NCI-H2196 (cell line): ENCODE results near the gene GRM4.
"Not testable (repeated sequence)": the region's sequence is repeated elsewhere in the genome, so short reads cannot be mapped to it uniquely, and the experiment has no call there.

Experiments
- DNase-seq: peaks from one replicate; lab custom pipeline; 2025; ENCODE audit not compliant: unreplicated experiment; lab: John Stamatoyannopoulos, UW

GRM4 gene

DNA sequence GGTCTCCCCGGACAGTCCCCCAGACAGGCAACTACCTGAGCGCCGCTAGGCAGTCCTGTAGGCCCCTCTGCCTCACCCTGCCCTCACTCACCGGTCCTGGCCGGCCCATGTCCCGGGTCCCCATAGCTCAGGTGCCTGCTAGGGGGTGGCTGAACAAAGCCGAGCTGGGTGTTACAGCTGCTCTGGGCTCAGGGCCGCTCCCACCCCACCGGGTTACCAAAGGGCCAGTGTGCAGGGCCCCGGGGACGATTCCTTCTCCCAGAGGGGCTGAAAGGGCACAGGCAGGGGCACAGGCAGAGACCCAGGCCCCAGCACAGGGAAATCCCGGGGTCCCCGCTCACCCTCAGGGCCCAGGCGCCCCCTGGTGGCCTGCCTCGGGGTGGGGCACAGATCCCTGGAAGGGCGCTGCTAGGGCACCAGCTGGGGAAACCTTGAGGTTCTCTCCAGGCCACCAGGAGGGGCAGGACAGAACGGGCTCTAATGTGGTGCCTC lies 118.4 kb downstream of the GRM4 start:
- DNase-seq, result peak; percentile 61

DNA sequence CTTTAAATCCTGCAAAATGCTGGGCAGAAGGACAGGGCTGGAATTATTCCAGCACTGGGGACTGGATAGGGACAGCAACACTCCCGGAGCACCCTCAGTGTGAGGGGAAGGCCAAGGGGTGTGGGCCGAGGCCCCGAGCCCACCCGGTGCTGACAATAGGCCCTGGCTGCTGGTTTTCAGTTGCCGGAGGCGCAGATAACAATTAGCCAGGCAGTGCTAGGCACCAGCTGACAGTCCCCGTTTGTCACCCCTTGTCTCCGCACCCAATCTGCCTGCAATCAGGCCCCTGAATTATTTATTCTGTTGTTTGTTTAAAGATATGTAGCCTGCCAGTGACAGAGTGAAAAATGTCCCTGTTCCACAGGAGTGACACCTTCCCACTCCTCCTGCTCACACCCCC lies 120.0 kb downstream of the GRM4 start:
- no peak for DNase-seq

DNA sequence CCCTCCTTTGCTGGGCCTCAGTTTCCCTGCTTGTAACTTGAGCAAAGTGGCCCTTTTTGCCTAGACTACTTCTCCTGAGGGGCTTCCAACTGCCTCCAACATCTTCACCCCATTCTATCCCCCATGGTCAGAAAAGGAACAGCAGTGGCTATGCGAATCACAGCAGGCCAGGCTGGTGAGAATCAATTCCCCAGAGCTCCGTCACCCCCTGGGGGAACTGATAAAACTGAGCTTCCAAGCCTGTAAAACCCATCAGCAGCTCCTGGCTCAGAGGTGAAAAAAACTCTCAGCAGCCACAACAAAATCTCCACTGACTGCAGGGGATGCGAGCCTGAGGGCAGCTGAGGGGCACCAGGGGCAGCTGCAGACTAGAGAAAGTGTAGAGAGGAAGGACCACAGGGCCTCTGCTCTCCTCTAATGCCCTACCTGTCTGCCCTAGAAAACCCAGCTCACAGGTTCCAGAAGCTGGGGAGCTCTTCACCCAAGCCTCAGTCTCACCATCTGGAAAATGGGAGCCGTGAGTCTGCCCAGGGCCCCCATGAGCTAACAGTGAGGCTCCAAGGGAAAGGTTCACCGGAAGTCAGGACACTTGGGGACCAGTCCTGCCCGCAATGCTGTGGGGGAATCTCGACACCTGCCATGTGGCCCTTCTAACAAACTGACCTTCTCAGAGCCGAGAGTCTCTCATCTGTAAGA lies 120.6 kb downstream of the GRM4 start:
- no peak for DNase-seq

DNA sequence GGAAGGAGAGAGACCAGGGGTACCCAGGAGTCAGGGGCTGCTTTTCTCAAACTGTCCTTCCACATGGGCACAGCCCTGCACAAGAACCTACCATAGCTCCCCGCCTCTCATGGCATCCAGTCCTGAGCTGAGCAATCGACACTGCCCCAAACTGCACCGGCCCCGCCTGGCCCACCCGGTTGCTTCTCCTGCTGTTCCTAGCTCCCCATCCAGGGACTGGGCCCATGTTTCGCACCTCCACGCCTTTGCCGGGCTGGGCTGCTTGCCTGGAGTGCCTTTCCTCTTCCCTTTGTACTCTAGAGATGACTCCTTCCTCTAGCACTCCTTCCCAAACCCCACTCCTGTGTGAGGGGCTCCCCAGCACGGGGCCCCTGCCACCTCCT lies 123.0 kb downstream of the GRM4 start:
- no peak for DNase-seq

DNA sequence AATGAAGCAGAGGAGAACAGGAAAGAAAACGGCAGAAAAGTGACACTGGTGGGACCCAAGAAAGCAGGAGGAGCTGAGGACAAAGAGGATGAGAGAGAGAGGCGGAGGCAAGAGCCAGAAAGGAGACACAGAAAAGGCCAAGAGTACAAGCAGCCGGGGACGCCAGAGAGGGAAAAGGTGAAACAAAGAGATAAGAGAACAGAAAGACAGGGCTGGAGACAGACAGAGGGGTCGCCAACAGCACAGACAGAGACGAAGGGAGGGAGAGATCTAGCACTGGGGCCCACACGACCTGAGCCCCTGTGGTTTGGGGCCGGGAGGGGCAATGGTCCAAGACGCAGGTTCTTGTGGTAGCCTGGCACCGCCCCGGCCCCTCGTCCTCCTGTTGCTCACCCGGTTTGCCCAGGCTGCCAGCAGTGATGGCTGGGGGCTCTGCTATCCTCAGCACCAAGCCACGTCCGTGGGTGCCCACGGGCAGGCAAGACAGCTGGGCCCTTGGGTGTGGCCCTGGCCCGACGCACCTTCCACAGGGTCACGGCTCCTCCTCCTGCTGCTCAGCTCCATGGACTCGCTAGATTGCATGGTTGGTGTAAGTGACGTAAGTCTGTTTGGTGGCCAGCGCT lies 123.5 kb downstream of the GRM4 start:
- DNase-seq, result no peak

DNA sequence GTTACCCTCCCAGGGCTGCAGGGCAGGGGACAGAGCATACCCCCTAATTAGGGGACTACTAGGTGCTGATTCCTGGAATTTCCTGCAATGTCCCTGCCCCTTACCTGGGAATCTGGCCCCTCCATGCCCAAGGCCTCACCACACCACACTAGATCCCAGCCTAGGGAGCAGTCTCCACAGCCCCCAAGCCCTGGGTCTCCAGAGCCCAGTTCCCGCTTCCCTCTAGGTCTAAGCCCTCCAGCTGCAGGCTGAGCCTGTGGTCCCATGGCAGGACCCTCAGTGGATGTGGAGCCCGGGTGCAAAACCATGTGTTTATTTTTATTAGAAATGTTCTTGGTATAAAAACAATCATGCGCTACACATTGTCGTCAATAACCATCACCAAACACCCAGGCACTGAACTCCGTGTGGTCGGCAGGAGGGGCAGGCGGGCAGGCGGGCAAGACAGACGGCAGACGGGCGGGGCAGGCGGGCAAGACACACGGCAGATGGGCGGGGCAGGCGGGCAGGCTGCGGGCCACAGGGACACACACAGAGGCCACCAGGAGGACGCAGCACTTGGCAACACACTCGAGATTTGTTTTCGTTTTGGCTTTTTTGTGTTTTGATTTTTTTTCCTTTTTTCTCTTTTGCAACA lies 124.2 kb downstream of the GRM4 start:
- DNase-seq, result no peak

DNA sequence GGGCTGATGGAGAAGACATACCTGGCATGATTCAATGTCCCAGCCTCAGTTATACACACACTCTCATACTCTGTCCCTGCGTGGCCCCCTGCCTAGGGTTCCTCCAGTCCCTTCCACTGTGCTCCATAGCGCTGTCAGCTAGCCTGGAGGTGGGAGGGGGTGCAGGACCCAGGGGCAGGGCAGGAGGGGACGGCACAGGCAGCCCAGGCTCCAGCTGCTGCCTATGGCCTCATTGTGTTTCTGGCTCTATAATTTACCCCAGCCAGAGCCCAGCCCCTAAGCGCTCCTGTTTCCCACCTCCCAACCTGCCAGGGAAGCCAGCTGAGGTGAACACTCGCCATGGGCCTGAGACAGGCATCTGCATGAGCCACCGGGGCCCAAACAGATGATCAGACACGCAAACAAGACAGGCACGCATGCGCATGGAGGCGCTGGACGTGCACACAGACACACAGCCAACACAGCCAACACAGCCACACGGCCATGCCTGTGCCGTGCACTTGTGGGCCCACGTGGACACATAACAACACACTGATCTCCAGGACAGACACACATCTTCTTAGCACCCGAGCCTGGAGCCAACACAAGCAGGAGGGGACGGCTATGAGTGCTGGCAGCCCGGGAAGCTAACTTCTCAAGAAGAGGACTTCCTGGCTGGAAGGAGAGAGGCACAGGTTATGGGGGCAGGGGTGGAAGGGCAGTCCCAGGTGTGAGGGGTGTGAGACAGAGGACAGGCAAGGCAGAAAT lies 124.9 kb downstream of the GRM4 start:
- no peak for DNase-seq

DNA sequence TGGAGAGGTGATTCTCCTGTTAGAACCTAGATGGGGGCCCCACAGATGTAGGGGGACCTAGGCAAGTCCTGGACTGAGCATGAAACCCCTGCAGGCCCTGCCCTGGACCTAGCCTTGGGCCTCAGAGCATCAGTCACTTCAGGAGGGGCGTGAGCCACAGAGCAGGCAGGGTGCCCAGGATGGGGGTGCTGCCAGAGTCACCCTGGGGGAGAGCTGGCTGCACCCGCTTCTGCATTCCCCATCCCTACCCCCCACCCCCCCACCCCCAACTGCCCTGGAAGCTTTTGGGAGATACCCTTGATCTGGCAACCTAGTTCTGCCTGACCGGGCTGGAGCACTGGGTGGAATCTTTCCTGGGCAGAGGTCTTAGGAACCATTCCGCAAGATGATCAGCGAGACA lies 125.6 kb downstream of the GRM4 start:
- DNase-seq, result no peak

DNA sequence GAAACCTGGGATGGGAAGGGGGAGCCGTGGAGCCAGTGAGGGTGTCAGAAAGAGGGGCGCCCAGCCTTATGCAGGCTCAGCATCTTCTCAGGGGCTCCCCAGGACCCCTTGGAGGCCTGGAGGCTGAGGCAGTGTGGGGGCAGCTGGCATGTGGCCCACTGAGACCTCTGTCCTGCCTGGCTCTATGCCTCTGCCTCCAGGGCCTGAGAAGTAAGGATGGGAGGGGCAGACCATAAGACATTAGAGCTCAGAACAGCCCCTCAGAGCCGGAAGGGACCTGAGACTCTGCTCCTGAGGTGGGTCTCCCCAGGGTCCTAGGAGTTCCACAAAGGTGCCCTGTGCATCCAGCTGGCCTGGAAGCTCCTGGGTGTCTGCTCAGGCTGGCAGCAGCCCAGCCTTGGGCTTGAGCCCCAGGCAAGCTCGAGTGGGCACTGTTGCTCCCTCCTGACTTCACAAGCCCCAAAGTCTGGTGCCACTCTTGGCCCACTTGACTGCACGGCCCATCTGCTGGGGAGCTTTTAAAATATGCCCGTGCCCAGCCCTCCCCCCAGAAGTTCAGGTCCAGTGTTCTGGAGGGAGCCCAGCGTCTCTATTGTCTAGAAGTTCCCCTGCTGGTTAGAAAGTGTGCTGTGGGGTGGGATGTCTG lies 126.8 kb downstream of the GRM4 start:
- DNase-seq, result no peak

DNA sequence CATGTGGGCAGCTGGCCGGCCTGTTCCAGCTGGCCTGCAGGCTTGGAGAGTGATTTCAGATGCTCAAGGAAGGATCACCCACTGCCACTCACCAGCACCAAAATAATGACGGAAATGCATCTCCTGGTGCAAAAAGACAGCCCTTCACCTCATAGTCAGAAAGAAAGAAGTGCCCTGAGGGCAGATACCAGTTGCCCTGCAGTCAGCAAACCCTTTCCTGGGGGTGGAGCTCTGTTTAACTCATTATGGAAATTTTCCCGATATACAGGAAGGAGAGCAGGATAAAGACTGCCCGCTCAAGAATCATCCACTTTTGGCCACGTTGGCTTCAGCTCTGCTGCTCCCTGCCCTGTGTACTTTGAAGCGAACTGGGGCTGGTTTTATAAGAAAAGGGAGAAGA lies 127.9 kb downstream of the GRM4 start:
- no peak for DNase-seq

DNA sequence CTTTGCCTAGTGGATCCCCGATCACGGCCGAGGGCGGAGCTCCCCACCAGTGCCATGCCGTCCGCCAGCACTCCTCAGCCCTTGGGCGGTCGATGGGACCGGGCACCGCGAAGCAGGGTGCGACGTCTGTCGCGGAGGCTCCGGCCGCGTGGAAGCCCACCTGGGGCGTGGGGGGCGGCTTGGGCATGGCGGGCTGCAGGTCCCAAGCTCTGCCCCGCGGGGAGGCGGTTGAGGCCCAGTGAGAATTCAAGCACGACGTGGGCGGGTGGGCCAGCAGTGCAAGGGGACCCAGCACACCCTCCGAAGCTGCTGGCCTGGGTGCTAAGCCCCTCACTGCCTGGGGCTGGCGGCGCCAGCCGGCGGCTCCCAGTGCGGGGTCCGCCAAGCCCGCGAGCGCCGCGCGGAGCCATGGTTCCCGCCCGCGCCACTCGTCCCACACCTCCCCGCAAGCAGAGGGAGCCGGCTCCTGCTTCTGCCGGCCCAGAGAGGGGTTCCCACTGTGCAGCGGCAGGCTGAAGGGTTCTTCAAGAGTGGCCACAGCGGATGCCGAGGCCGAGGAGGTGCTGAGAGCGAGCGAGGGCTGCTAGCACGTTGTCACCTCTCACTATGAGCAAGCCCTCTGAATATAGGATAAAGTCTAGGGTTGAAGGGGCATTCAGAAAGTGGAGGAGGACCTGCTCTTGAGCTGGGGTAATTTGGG lies 128.6 kb downstream of the GRM4 start:
- DNase-seq, result no peak

DNA sequence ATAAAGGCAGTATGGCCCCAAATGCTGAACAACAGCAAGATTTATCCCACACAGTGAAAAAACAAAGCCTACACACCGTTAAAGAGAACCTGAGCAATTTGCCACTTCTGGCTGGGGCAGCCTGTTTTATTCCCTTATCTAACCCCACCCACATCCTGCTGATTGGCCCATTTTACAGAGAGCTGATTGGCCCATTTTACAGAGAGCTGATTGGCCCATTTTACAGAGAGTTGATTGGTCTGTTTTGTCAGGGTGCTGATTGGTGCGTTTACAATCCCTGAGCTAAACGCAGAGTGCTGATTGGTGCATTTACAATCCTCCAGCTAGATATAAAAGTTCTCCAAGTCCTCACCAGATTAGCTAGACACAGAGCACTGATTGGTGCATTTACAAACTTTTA lies 129.3 kb downstream of the GRM4 start:
- not testable (repeated sequence) for DNase-seq

DNA sequence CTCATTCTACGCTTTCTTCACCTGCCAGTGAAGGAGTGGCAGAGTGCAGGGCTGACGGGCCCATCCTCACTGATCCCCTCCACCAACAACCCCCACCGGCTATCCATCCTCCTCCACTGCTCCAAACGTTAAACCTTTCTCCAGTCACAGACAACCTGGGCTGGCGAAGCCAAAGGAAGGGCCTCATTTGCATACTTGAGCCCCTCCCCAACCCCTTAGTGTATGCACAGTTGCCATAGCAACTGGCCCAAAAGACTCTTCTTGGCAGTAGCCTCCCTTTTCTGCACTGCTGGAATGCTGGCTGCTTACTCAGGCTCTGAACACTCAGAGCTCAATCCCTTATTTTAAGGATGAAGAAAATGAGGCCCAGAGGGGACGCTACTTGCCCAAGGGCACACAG lies 130.3 kb downstream of the GRM4 start:
- peak; percentile 30 for DNase-seq

DNA sequence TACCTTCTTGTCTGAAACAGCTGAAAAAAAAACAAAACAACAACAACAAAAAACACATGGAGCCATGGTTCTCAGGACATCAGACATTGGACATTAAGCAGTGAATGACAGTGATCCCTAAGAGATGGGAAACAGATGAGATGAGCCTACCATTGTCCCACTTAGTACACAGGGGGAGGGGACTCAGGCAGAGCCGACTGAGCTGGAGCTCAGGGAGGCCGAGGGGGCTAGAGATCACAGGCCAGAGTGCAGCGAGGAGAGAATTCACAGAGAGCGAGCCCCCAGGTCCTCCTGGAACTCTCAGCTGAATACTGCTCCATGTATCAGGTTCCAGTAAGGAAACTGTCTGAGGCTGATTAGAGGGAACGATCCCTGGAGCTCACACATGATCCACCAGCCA lies 134.6 kb downstream of the GRM4 start:
- DNase-seq, result no peak

DNA sequence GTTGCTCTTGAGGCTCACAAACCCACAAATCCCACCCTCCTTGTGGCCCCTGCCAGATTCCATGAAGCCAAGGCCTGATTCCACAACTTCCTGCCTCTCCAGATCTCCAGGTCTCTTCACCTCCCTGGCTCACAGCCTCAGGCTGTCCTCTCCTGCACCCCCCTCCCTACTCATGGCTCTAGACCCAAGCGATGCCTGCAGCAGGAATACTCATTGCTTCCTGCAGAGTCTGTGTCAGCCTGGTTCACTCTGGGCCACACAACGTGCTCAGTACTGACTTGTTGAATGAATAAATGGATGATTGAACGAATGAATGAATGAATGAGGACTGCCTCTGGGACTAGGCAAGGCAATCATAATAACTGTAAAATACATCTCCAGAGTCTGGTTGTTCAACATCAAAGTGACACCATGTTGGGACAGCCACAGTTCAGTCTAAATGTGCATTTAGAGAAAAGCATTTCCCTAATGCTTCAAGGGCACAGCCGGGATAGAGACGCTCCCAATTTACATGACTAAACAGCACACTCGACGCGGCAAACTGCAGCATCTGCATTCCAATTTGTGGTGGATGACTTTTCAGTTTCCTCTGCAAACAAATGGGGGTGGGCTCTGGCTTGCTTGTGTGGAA lies 139.9 kb downstream of the GRM4 start:
- no peak for DNase-seq

DNA sequence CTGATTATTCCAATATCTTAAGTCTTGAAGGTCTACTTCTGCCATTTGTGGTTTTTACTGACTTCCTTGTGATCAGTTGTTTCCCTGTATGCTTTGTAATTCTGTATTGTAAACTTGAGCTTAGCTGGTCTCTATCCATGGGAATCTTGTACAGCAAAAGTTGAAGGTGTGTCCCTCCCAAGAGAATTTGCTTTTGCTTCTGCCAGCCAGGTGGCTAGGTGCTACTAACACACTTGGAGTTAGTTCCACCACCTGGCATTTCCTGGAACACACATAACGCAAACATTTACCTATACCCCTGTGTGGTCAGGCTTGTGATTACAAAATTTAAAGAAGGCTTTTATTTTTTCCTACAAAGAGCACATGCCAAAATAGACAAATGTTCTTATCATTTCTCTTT lies 141.2 kb downstream of the GRM4 start:
- no peak for DNase-seq

DNA sequence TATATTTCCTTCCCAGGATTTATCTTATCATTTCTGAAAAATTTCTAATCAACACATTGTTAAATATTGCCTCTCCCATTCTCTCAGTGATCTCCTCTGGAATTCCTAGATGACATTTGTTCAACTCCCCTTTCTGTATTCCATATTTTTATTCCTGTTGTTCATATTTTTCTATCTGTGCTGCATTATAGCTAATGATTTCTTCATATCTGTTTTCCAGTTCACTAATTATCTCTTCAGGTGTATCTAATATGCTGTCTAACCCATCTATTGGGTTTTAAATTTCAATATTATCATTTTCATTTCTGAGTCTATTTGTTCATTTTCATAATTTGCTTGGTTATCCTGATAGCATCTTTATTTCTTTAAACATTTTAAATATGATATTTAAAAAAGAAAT lies 141.9 kb downstream of the GRM4 start:
- DNase-seq, result no peak

DNA sequence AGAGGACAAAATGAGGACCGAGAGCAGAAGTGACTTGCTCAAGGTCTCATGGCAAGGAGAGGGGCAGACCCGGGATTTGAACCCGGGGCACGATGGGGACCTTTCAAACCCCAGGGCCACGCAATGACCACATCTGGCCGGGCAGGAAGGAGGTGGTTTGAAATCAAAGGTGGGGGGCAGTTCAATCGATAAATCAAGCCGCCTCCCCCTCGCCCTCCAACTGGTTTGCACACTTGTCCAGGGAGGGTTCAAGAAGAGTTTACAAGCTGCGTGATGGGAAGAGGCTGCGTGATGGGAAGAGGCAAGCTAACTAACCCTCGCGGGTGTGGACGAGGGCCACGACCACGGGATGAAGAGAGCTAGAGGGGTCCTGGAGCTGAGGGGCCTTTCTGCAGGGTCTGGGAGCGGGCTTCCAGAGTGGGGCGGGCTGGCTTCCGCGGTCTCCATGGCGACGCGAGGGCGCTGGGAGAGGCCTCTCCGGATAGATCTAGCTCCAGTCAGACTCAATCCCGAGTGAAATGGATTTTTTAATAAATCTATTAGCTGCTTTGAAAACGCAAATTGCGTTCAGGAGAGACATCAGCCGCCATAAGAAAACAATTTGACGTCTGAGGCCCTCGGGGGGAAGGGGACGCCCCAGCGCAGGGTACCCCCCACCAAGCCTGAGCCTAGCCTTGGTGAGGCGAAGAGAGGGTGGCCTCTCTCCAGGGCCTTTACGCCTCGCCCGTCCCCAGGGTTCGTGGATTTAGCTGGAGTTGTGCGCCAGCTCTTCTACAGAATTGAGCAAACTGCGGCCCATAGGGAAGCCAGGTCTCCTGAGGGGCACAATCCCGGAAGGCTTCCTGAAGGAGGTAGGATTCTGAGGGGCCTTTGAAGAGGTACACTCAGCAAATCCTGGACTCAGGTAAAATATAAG lies 143.9 kb downstream of the GRM4 start:
- no peak for DNase-seq

DNA sequence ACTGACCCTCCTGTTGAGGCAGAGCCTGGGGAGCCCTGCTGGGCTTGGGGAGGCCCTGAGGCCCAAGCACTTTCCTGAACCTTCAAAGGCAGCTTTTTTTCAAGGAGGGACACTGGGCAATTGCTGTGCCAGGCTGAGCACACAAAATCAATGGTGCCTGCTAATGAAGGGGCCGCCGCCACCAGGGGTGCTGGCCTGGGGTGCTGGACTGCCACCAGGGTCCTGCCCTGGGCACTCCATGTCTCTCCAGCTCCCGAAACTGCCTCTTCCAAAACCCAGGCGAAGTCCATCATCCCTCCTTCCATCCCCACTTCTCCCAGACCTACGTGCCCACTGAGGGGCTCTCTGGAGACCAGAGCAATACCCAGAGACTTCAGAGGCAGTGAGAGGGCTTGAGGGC lies 145.6 kb downstream of the GRM4 start:
- DNase-seq, result no peak
